Epithelial cell of esophagus (primary cell): ENCODE results near the gene MED7.

Source experiments
- DNase-seq: peaks from one replicate; pipeline ENCODE4 v3.0.0; 2010; ENCODE audit warnings: low read depth
- H3K4me3 ChIP-seq: 2 replicates; pipeline ENCODE4 v1.5.1; 2011; ENCODE audit warnings: mild to moderate bottlenecking, low read length, control low read depth
- TF ChIP-seq, protein P1 (sequence below): IDR thresholded peaks from 2 replicates; pipeline ENCODE4 v1.5.1; 2011; ENCODE audit warnings: low read depth, mild to moderate bottlenecking, low read length, control low read depth, inconsistent platforms; ENCODE audit not compliant: insufficient read depth; ENCODE audit errors: missing control alignments

The MED7 gene

GRCh38 chr5:157172403-157172802 is 29.7 kb upstream of the MED7 start:
- peak; percentile 1 for DNase-seq
- H3K4me3 ChIP-seq, result no peak overlapping the region
- TF ChIP-seq, protein P1, sequence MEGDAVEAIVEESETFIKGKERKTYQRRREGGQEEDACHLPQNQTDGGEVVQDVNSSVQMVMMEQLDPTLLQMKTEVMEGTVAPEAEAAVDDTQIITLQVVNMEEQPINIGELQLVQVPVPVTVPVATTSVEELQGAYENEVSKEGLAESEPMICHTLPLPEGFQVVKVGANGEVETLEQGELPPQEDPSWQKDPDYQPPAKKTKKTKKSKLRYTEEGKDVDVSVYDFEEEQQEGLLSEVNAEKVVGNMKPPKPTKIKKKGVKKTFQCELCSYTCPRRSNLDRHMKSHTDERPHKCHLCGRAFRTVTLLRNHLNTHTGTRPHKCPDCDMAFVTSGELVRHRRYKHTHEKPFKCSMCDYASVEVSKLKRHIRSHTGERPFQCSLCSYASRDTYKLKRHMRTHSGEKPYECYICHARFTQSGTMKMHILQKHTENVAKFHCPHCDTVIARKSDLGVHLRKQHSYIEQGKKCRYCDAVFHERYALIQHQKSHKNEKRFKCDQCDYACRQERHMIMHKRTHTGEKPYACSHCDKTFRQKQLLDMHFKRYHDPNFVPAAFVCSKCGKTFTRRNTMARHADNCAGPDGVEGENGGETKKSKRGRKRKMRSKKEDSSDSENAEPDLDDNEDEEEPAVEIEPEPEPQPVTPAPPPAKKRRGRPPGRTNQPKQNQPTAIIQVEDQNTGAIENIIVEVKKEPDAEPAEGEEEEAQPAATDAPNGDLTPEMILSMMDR, result no peak

GRCh38 chr5:157168286-157168685 is 25.6 kb upstream of the MED7 start:
- TF ChIP-seq, protein P1, result no peak
- no peak overlapping the region for H3K4me3 ChIP-seq
- DNase-seq, result no peak

DNA sequence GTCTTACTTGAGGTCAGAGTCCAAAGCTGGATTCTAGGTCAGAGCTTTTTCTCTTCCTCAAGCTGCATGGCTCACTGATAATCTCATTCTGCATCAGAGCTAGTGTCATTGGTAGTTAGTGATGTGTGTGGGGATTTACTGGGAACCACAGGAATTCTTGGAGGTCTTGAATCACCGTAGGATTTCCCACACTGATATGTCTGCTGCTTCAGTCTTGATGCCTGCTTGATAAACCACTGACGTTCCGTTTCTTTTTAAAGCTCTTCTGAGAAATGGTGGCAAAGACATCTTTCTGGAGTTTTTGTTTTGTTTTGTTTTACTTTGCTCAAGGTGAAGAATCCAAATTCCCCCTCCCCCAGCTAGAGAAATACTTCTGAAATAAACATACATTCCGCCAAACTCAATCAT is 24.6 kb upstream of the MED7 start:
- no peak for DNase-seq
- TF ChIP-seq, protein P1, result no peak
- no peak overlapping the region for H3K4me3 ChIP-seq

DNA sequence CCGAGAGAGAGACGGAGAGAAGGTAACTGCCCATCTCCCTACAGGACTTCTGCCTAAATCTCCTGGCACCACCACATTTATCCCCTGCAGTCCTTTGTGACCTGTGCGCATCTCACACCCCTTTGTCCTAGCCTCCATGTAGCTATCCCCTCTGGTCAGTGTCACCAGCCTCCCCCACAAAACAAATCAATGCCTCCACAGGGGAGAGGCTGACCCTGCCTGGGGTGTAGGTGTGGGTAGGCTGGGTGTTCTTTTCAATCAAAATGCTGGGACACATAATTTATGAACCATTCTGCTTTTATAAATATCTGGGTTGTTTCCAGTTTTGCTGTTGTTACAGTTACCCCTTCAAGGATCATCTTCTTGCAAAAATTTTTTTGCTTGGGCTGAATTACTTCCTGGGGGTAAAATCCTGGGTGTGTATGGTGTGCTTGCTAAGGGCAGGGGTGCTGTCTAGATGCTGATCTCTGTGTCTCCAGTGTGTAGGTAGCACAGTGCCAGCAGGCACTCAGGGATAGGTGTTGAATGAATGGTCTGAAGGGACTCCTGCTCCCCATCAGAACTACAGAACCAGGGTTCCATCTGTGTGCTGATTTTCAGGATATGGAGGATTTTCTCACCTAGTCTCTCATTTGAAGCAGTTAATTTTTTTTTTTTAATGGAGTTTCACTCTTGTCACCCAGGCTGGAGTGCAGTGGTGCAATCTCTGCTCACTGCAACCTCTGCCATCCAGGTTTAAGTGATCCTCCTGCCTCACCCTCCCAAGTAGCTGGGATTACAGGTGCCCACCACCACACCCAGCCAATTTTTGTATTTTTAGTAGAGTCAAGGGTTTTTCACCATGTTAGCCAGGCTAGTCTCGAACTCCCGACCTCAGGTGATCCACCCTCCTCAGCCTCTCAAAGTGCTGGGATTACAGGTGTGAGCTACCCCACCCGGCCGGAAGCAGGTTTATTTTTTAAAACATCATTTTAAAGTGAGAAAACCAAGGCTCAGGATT is 23.8 kb upstream of the MED7 start, which contains the start of gene GARIN3:
Gene GARIN3 (minus strand): TSS at position 51 of the 1,000 bp plus-strand sequence. CDS start 96 bp downstream, outside the sequence.
- TF ChIP-seq, protein P1, result no peak
- H3K4me3 ChIP-seq, result no peak within 1 kb of the TSS
- no peak for DNase-seq

GRCh38 chr5:157165668-157166067 is 23.0 kb upstream of the MED7 start:
- TF ChIP-seq, protein P1, result no peak
- no peak for DNase-seq

DNA sequence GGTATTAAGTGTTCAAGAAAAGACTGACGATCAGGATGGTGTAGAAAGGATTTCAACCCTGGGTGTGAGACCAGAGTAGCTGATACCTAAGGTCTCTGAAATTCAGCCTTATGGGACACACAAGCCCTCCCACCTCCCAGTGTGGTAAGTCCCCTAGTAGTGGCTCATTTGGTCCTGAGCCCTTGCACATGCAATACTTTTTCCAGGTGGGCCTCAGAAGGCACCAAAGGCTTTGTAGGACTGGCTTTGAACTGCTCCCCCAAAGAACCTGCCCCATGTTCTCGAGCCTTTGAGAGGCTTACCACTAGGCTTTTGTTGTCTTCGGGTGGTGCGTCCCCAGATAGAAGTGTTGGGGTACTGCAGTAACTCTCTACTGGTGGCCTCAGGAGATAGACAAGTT is 22.6 kb upstream of the MED7 start:
- DNase-seq, result no peak
- no peak overlapping the region for H3K4me3 ChIP-seq
- TF ChIP-seq, protein P1, result no peak

More at GRCh38 chr5:157165668-157166067, 23.0 kb upstream of the MED7 start:
- no peak overlapping the region for H3K4me3 ChIP-seq
